DMS114 treated with DMSO at 0.1 percent for 48 hours (cell line): Measurements from ENCODE around the gene ZNF205.
A peak's percentile ranks its signal among the peaks of the same experiment; 100 is the strongest.
"Not testable (repeated sequence)": the region's sequence is repeated elsewhere in the genome, so short reads cannot be mapped to it uniquely, and the experiment has no call there.

Experiments
- DNase-seq: peaks from one replicate; lab custom pipeline; 2025; ENCODE audit not compliant: unreplicated experiment; lab: John Stamatoyannopoulos, UW

ZNF205 gene

DNA sequence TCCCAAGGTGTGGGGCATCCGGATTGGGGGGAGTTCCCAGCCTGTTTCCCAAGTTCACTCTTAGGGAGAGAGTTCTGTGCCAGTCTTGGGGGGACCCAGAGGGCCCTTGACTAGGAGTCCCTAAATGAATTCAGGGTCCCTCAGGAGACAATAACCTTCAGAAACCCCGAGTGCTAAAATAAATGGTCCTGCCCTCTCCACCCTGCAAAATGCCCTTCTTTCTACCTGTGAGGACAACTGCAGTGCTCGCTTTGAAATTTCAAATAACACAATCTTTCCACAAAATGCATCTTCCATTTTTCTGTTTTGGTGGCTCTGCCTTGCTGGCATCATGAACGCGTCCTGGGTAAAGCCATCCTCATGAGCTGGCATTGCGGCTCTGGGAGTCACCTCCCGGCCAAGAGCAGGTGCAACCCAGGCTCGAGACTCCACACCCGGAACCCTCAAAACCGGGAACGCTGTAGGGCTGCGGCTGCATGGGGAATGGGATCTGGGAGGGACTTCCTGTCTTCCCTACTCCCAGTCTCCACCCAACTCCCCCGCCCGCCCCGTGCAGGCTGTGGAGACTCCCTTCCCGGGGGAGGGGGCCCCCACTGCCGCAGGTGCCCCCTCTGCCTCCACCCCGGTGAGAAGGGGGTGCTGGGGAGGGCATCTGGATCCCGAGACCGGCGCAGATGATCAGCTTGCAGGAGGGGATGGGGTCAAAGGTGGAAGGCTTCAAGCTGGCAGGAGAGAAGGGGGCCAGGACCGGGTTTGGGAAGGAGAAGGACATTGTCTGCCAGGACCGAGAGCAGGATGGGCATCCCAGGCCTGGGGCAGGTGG, at the start of gene ZNF205:
ZNF205 (plus strand) TSS at position 529 of the 823 bp plus-strand sequence. CDS start 845 bp downstream, outside the sequence.
- peak; percentile 58 for DNase-seq

DNA sequence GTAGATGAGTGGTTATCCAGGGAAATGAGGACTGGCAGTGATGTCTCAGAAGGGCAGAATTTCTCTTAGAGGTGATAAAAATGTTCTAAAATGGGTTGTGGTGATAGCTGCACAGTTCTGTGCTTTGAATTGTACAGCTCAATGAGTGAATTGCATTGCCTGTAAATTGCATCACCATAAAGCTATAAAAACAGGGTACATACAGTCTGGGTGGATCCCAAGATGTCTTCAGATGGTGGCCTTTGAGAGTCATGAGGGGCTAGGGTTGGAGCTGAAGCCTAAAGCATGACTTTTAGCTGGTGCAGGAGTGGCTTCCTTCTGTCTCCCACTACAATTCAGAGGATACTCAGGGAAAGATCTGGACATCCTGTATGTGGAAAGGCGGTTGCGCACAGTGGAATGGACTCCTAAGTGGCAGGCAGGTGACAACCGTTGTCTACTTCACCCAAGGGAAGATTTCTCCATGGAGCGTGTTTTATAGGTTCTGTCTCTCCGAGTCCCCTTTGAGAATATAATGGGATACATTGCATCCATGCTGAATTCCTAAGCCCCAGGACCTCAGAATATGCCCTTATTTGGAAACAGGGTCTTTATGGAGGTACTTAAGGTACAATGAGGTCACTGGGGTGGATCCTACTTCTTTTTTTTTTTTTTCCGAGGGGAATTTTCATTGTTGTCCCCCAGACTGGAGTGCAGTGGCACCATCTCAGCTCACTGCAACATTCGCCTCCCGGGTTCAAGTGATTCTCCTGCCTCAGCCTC, 48.6 kb upstream of the ZNF205 start:
- DNase-seq: no peak

DNA sequence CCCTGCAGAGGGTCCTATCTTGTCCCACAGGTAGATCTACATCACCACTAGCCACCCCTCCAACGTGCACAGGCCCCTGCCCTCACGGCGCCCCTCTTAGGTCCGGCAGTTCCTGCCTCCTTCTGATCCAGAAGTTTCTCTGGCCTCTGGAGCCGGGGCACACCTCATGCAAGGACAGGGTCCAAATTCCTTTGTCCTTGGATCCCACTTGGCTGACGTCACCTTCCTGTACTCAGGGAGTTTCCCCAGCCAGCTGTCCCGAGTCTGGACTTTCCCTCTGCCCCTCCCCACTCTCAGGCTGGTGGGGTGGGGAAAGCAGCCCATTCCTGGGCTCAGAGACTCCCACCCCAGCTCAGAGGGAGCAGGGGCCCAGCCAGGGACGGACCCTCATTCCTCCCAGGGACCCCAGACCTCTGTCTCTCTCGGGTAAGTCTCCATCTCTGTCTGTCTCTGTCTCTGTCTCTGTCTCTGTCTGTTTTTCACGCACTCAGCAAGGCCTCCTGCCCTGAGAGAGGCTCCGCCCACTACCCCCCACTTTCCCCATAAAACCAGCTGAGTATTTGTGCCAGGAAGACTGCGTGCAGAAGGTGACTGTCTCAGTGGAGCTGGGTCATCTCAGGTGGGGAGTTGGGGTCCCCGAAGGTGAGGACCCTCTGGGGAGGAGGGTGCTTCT, 47.2 kb upstream of the ZNF205 start, which contains the start of gene IL32:
IL32 (plus strand) TSS at position 572 of the 673 bp plus-strand sequence. CDS start 172 bp downstream, outside the sequence.
- DNase-seq: no peak

DNA sequence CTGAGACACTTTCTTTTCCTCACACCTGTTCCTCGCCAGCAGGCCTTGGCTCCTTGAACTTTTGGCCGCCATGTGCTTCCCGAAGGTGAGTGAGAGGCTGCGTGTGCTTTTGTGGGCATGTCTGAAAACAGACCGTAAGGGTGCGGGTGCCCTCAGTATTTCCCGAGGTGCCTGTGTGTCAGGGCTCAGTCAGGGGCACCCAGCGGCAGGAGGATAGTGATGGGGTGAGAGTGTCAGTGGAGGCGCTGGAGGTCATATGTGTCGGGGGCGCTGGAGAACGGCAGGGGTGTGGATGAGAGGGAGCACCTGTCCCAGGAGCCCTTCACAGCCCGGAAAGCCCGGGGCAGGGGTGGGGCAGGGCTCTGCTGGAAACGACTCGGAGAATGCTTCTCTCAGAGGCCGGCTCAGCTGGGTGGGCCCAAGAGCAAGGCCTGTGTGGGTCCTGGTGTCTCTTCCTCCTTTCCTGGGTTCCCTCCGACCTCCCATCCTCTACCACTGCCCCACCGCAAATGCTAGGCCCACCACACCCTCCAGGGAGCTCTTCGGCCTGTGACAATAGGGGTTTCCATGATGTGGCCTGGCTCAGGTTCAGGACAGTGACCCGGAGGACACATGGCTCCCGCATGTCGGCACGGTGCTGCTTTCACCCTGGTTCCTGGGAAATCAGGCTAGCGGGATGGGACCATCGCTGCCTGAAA, 46.5 kb upstream of the ZNF205 start:
- DNase-seq: no peak

DNA sequence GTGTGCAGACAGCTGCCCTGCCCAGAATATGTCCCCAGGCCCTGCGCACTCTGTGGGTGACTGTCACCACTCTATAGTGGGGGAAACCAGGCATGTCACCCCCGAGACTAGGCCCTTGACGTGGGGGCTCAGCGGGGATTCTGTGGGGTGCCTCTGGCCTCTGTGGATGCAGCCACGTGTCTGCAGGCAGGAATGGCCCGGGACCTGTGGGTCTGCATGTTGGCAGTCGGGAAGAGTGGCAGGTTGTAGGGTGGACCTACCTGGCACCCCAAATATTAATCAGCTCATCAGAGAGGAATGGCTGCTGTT, 46.0 kb upstream of the ZNF205 start:
- DNase-seq: no peak

DNA sequence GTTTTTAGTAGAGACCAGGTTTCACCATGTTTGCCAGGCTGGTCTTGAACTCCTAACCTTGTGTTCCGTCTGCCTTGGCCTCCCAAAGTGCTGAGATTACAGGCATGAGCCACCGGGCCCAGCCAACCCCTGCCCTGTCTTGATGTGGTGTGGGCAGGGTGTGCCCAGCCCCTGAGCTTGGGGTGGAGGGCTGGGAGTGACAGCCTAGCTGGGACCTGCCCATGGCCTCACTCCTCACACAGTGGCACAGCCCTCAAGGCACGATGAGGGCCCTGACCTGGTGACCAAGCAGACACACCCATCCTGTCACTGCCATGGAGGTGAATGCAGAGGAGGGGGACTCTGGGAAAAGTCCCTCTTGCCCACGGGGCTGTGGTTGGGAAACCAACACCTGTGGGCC, 43.9 kb upstream of the ZNF205 start:
- no peak for DNase-seq

DNA sequence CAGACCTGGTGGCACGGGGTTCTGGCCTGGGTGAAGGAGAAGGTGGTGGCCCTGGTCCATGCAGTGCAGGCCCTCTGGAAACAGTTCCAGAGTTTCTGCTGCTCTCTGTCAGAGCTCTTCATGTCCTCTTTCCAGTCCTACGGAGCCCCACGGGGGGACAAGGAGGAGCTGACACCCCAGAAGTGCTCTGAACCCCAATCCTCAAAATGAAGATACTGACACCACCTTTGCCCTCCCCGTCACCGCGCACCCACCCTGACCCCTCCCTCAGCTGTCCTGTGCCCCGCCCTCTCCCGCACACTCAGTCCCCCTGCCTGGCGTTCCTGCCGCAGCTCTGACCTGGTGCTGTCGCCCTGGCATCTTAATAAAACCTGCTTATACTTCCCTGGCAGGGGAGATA, 43.2 kb upstream of the ZNF205 start:
- DNase-seq: not testable (repeated sequence)

DNA sequence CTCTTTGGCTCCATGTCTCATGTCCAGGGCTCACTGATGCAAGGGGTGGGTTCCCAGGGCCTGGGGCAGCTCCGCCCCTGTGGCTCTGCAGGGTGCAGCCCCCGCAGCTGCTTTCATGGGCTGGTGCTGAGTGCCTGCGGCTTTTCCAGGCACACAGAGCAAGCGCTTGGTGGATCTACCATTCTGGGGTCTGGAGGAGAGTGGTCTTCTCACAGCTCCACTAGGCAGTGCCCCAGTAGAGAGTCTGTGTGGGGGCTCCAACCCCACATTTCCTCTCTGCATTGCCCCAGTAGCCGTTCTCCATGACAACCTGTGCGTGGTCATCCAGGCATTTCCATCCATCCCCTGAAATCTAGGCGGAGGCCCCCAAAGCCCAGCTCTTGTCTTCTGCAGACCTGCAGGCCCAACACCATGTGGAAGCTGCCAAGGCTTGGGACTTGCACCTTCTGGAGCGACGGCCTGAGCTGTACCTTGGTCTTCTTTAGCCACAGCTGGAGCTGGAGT, 41.7 kb upstream of the ZNF205 start:
- no peak for DNase-seq

DNA sequence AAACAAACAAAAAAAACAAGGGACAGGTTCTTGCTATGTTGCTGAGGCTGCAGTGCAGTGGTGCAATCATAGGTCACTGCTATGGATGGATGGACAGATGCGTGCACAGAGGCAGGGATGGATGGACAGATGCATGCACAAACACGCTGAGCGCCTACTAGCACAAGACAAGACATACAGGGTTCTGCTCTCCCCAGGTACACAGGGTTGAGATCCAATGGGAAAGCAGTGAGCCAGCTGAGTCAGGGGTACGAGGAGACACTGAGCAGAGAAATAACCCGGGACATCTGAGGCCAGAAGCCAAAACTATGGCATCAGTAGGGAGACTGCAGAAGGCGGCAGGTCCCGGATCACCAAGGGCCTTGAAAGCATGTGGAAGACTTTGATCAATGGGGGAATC, 40.7 kb upstream of the ZNF205 start:
- DNase-seq: no peak

DNA sequence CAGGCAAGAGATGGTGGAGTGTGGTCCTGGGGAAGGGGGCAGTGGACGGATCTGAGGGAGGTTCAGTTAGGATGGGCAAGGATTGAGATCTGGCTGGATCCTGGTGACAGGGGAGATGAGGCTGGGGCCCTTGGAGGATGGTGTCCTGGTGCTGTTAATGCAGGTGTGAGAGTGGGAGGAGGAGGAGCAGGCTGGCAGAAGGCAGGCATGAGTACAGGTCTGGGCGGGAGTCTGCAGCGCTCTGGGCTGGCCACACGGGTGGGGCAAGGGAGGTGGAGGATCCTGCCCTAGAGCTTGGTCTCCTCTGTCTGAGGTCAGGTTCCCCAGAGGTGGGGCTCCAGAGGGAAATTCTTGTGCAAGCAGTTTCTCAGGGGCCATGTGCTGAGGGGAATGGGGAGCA, 40.2 kb upstream of the ZNF205 start:
- not testable (repeated sequence) for DNase-seq

DNA sequence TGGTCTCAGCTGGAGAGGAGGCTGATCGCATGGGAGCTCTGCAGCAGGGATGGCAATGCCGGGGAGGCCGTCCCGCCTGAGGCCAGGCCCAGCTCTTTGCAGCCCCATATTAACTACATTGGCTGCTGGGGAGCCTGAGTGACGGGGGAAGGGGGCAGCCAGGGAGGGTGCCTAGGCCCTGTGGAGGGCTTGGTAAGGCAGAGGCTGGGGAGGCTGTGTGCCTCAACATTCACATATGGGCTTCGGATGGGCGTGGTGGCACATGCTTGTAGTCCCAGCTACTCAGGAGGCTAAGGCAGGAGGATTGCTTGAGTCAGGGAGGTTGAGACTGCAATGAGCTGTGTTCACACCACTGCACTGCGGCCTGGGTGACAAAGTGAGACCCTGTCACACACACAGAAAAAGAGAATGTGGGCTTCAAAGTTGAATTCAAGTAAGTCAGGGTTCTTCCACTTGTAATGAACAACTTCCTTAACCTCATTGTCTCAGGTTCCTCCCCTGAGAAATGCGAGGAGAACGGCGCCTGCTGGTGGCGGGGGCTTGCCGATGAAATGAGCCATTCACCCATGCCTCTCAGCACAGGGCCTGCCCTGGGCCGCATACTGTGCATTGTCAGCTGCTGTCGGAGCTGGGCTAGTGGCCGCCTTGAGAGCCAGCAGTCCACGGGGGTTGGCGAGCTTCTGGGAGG, 39.7 kb upstream of the ZNF205 start:
- not testable (repeated sequence) for DNase-seq

DNA sequence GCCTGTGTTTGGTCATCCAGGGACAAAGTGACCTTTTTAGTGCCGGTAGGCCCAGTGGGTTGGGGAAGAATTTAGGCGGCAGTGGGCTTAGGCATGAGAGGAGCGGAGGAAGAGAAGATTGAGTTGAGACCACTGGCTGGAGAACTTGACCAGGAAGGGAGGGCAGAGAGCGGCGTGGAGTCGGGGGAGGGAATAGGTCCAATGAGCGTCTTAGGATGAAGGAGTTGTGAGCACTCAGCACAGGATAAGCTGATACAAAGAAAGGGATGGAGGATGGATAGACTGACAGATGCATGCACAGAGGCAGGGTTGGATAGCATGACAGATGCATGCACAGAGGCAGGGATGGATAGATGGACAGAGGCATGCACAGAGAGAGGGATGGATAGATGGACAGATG, 38.9 kb upstream of the ZNF205 start:
- no peak for DNase-seq

DNA sequence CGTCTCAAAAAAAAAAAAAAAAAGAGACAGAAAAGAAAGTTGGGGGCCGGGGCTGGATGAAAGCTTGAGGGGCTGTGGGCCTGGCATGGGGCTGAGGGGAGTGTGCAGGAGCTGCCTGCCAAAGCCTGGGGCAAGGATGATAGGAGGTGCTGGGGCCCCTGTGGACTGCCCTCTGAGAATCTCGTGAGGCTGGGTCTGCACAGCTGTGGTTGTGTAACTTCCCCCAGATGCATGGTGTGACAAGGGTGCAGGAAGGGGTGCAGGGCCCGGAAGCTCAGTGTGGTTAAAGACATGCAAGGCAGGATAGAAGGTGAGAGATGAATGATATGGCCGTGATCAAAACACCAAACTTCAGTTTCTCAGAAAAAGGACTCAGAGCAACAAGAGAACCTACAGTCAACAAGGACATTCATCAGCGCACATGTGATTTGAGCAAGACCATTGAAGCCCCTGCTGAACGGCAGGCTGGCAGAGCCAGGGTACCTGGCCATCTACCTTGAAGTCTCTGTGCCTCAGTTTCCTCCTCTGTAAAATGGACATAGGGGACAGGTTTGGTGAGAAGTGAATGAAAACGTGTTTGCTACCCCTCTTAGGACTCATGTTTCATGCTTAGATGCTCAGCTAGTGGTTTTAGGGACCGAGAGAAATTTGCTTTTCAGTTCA, 37.4 kb upstream of the ZNF205 start:
- DNase-seq: no peak

DNA sequence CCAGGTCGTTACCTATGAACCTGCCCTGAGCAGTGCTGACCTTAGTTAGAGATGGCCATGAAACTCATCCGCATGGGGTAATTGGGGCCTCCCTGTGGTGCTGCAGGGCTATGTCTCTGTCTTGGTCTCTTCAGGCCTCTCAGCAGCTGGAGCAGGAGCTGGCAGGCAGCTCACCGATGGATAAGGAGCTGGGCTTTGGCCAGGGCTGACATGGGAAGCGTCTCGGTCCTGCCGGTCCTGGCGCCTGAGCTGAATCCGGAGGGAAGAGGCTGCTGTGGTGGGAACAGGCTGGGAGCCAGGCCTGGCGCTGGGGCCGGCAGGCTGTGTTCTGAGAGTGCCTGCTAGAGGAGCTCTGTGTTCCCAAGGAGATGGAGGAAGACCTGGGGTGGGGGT, 36.9 kb upstream of the ZNF205 start:
- no peak for DNase-seq

DNA sequence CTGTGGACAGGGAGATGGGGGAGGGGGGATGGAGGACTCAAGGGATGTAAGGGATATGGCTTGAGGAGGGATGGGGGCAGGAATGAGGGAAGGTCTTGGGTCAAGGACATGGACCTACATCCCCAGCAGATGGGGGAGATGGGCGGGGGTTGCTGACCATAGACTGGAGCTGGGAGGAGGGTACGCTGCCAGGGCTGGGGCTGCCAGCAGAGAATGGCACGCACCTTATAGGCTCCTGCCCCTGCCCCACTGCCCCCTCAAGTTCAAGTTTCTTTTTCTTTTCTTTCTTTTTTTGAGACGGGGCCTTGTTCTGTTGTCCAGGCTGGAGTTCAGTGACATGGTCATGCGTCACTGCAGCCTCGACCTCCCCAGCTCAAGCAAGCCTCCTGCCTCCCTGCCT, 36.4 kb upstream of the ZNF205 start:
- not testable (repeated sequence) for DNase-seq

DNA sequence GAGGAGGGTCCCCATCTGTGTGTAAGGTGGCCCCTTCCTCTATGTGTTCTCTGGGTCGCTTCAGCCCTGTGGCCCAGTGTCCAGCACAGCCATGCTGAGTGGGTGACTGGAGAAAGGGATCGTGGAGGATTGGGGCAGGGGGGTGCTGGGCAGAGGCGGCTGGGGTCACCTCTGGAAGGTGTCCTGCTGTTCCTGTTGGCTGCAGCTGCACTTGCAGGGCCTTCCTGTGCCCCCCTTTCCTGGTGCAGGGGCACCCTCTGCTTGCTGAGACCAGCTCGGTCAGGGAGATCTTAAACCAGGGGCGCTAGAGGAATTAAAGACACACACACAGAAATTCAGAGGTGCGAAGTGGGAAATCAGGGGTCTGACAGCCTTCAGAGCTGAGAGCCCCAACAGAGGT, 35.8 kb upstream of the ZNF205 start:
- DNase-seq: no peak

DNA sequence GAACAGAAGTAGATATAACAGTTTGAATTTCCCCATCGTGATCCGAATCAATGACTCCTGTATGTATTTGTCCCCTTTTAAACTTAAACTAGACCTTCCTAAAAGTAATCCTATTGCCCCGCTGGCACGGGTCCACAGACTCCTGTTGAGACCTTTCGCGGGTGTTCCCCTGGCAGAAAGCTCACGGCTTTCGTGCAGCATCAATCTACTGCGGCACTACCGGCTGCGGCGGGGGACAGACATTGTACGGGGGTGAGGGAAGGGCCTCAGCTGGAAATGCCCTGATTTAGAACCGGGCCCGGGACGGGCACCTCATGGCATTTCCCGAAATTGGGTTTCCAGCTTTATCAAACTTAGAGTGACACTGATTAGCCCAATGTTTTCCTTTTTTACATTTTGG, 32.4 kb upstream of the ZNF205 start:
- DNase-seq: no peak

DNA sequence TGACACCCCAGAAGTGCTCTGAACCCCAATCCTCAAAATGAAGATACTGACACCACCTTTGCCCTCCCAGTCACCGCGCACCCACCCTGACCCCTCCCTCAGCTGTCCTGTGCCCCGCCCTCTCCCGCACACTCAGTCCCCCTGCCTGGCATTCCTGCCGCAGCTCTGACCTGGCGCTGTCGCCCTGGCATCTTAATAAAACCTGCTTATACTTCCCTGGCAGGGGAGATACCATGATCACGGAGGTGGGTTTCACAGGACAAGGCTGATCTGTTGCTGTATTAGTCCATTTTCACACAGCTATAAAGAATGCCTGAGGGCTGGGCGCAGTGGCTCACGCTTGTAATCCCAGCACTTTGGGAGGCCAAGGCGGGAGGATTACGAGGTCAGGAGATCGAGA, 30.4 kb upstream of the ZNF205 start:
- not testable (repeated sequence) for DNase-seq

DNA sequence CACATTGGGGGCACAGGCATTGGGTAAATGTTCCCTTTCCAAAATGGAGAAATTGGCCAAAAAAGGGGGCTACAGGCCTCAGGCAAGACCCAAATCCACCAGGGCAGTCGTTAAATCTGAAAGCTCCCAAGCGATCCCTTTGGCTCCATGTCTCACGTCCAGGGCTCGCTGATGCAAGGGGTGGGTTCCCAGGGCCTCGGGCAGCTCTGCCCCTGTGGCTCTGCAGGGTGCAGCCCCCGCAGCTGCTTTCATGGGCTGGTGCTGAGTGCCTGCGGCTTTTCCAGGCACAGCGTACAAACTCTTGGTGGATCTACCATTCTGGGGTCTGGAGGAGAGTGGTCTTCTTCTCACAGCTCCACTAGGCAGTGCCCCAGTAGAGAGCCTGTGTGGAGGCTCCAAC, 29.0 kb upstream of the ZNF205 start:
- not testable (repeated sequence) for DNase-seq

DNA sequence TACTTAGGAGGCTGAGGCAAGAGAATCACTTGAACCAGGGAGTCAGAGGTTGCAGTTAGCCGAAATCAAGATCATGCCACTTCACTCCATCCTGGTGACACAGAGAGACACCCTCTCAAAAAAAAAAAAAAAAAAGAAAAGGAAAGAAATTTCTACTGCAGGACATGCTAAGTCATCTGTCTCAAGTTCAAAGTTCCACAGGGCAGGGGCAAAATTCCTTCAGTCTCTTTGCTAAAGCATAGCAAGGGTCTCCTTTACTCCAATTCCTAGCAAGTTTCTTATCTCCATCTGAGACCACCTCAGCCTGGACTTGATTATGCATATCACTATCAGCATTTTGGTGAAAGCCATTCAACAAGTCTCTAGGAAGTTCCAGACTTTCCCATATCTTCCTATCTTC, 27.9 kb upstream of the ZNF205 start:
- no peak for DNase-seq
